ENCODE data around the gene CACNA1A.

Gene CACNA1A

DNA sequence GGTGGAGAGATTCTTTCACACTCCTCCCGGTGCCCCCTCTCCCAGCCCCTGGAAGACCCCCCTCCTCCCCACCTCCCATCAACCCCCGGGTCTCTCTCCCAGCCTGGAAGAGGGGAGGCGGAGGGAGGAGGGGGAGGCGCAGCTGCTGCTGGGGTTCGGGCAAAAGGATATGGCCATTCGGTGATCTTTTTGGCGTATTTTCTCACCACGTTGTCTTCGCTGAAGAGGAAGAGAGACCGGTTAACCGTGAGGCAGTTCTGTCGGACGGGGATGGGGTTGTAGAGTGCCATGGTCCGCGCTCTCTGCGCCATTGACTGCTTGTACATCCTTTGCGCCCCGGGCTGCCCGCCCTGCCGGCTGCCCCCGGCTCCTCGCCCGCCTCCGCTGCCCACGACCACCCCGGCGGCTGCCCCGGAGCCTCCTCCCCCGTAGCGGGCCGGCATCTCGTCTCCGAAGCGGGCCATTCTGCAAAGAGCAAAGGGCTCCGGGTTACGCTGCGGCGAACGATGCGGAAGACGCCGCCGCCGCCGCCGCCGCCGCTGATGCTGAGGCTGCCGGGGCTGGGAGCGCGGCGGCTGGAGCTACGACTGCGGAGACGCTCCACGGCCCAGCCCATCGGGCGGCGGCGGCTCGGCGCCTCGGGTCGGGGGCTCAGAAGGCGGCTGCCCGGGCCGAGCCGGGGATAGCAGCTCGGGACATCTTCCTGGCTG, 363 bp downstream of the CACNA1A start:
- H3K79me2 ChIP-seq (ENCODE audit: insufficient read depth, low read length): no peaks in the 10 kb centered on the region
- H3K27ac ChIP-seq (ENCODE audit: low read depth, low read length): no peak overlapping the region
- H4K20me1 ChIP-seq (ENCODE audit: low read depth, low read length): no peaks in the 10 kb centered on the region
- H3K9me3 ChIP-seq (ENCODE audit: insufficient read depth, low read length): no peaks in the 10 kb centered on the region
- H3K27me3 ChIP-seq (ENCODE audit: low read length): no peaks in the 10 kb centered on the region
- no peak overlapping the region for H3K9ac ChIP-seq (ENCODE audit: low read length)
- H3K36me3 ChIP-seq (ENCODE audit: low read length): no peaks in the 10 kb centered on the region
- TF ChIP-seq CTCF (IDR thresholded peaks at IDR 0.05; ENCODE audit: insufficient read depth, low read length, poor library complexity, severe bottlenecking) (no peak), EZH2phosphoT487 (conservative IDR thresholded peaks at IDR 0.05; ENCODE audit: low read length) (no peak)
- H3K4me3 ChIP-seq (ENCODE audit: insufficient read depth, low read length, poor library complexity, severe bottlenecking): no peak overlapping the region
- H3K4me2 ChIP-seq (ENCODE audit: low read depth, low read length, poor library complexity, severe bottlenecking): no peak overlapping the region
- no peaks in the 10 kb centered on the region for H3K9me2 ChIP-seq (replicated peaks; ENCODE audit: insufficient read depth, low read length)
- no peaks in the 10 kb centered on the region for H3F3A ChIP-seq (ENCODE audit: insufficient read depth)
- H2AFZ ChIP-seq (ENCODE audit: low read depth, low read length, severe bottlenecking): no peak overlapping the region

- H3K9me2 ChIP-seq (replicated peaks; ENCODE audit: insufficient read depth, low read length): no peaks in the 10 kb centered on the region
- H2AFZ ChIP-seq (ENCODE audit: low read depth, low read length, severe bottlenecking): no peak overlapping the region
- TF ChIP-seq CTCF (IDR thresholded peaks at IDR 0.05; ENCODE audit: insufficient read depth, low read length, poor library complexity, severe bottlenecking) (no peak), EZH2phosphoT487 (conservative IDR thresholded peaks at IDR 0.05; ENCODE audit: low read length) (no peak)
- no peaks in the 10 kb centered on the region for H3K36me3 ChIP-seq (ENCODE audit: low read length)
- no peak overlapping the region for H3K4me3 ChIP-seq (ENCODE audit: insufficient read depth, low read length, poor library complexity, severe bottlenecking)
- H4K20me1 ChIP-seq (ENCODE audit: low read depth, low read length): no peaks in the 10 kb centered on the region
- H3K79me2 ChIP-seq (ENCODE audit: insufficient read depth, low read length): no peaks in the 10 kb centered on the region
- no peaks in the 10 kb centered on the region for H3F3A ChIP-seq (ENCODE audit: insufficient read depth)
- no peak overlapping the region for H3K4me2 ChIP-seq (ENCODE audit: low read depth, low read length, poor library complexity, severe bottlenecking)
- no peak overlapping the region for H3K9ac ChIP-seq (ENCODE audit: low read length)
- H3K9me3 ChIP-seq (ENCODE audit: insufficient read depth, low read length): no peaks in the 10 kb centered on the region
- no peak overlapping the region for H3K27ac ChIP-seq (ENCODE audit: low read depth, low read length)
- no peaks in the 10 kb centered on the region for H3K27me3 ChIP-seq (ENCODE audit: low read length)
Observed at GRCh38 chr19:13505164-13505695, 1.0 kb downstream of the CACNA1A start.

- Histone ChIP-seq H4K20me1 (ENCODE audit: low read depth, low read length) (no peaks in the 10 kb centered on the region), H3K9me2 (replicated peaks; ENCODE audit: insufficient read depth, low read length) (no peaks in the 10 kb centered on the region), H3K27me3 (ENCODE audit: low read length) (no peaks in the 10 kb centered on the region), H3F3A (ENCODE audit: insufficient read depth) (no peaks in the 10 kb centered on the region), H3K27ac (ENCODE audit: low read depth, low read length) (no peak overlapping the region), H3K4me2 (ENCODE audit: low read depth, low read length, poor library complexity, severe bottlenecking) (no peak overlapping the region), H3K36me3 (ENCODE audit: low read length) (no peaks in the 10 kb centered on the region), H3K9me3 (ENCODE audit: insufficient read depth, low read length) (no peaks in the 10 kb centered on the region), H3K9ac (ENCODE audit: low read length) (no peak overlapping the region), H3K79me2 (ENCODE audit: insufficient read depth, low read length) (no peaks in the 10 kb centered on the region), H2AFZ (ENCODE audit: low read depth, low read length, severe bottlenecking) (no peak overlapping the region), H3K4me3 (ENCODE audit: insufficient read depth, low read length, poor library complexity, severe bottlenecking) (no peak overlapping the region)
- TF ChIP-seq EZH2phosphoT487 (conservative IDR thresholded peaks at IDR 0.05; ENCODE audit: low read length) (no peak), CTCF (IDR thresholded peaks at IDR 0.05; ENCODE audit: insufficient read depth, low read length, poor library complexity, severe bottlenecking) (no peak)
Observed at GRCh38 chr19:13503570-13504235, 2.6 kb downstream of the CACNA1A start.

Measured in SU-DHL-6 (cell line).